ENCODE data around the gene SH3PXD2A. TPM values are rescaled to one million over a fixed set of nuclear protein-coding genes. Genes with fewer than 3 reads are reported as not detected.
A peak's percentile ranks its signal among the peaks of the same experiment; 100 is the strongest.

The SH3PXD2A gene
- total and polyA plus RNA-seq, 2 of the 4 experiments (the other 2 are of a cell fraction), result 6.3 to 23.0 TPM

GRCh38 chr10:103666087-103666761 is 189.2 kb downstream of the SH3PXD2A start:
- BruUV-seq (replicated peaks), result no TSS peak
- no peaks in the 10 kb centered on the region for H3K9me3 ChIP-seq (ENCODE audit: control insufficient read depth, insufficient read depth, low read length)
- H4K8ac ChIP-seq (ENCODE audit: low read depth in 2 of 2, low read length in 2 of 2), result no peak overlapping the region
- H4K91ac ChIP-seq (ENCODE audit: insufficient read depth, low read depth, low read length), result no peak overlapping the region
- POLR2A ChIA-PET (ENCODE audit: unreplicated experiment), result no interaction called here
- ATAC-seq (ENCODE audit: low read depth) (no peak), DNase-seq (peak; percentile 31)
- no peak overlapping the region for H2BK20ac ChIP-seq (ENCODE audit: low read depth, low read length)
- CTCF ChIA-PET, result interaction anchor here (0.5 to 1.4 kb wide), 5 partner anchors 9 to 134 kb away, joined by 3 to 4 read pairs (median 3); no protein-coding TSS in a partner anchor
- no peak overlapping the region for H2BK5ac ChIP-seq (ENCODE audit: low read depth, low read length, poor library complexity, severe bottlenecking)
- peaks cover 6% of the 10 kb centered on the region; the same call in 1 of the 2 replicates for H3K36me3 ChIP-seq (ENCODE audit: control insufficient read depth, insufficient read depth, low read length)
- no peak overlapping the region for H3K27ac ChIP-seq (ENCODE audit: insufficient read depth, low read length)
- H3K56ac ChIP-seq (ENCODE audit: extremely low read depth, insufficient read depth, low read length), result no peak overlapping the region
- 0 out of 2 replicates have a peak overlapping the region, but pooled peaks have one; percentile 52 for H3K14ac ChIP-seq (replicated peaks; ENCODE audit: low read depth, low read length)
- H4K5ac ChIP-seq (ENCODE audit: low read depth, low read length), result no peak overlapping the region
- no peak overlapping the region for H3K4me3 ChIP-seq (ENCODE audit: insufficient read depth, low read depth, low read length)
- H3K4me1 ChIP-seq (ENCODE audit: control insufficient read depth, insufficient read depth, low read length), result peaks cover 25% of the 10 kb centered on the region
- in situ Hi-C loops (cut with MboI; ENCODE audit: low sequenced_read_pairs) (no loop called here), dilution Hi-C loops (cut with HindIII; ENCODE audit: low sequenced_read_pairs, unreplicated experiment) (no loop called here), intact Hi-C loops (cut with micrococcal nuclease) (no loop called here)
- H2AK5ac ChIP-seq (ENCODE audit: low read depth, low read length), result no peak overlapping the region
- peaks cover 25% of the 10 kb centered on the region for H3K9me1 ChIP-seq (ENCODE audit: insufficient read depth, low read length)
- no peak overlapping the region for H3K18ac ChIP-seq (ENCODE audit: low read depth, low read length)
- H3K9ac ChIP-seq (ENCODE audit: low read depth, low read length), result no peak overlapping the region
- H3K4ac ChIP-seq (ENCODE audit: low read depth, low read length), result no peak overlapping the region
- peaks cover 20 to 78% of the 10 kb centered on the region in 2 experiments for H3K79me1 ChIP-seq (ENCODE audit: low read depth in 1 of 2, low read length in 2 of 2)
- H2BK15ac ChIP-seq (ENCODE audit: low read depth, low read length), result no peak overlapping the region
- H2AK9ac ChIP-seq (replicated peaks; ENCODE audit: low read depth, low read length, poor library complexity), result no peak overlapping the region
- TF ChIP-seq CTCF (conservative IDR thresholded peaks at IDR 0.05; ENCODE audit: low read depth, low read length), result peak; percentile 45
- no peak for TF ChIP-seq FOS (IDR thresholded peaks at IDR 0.05; ENCODE audit: low read depth, low read length)
- TF ChIP-seq RAD21 (IDR thresholded peaks at IDR 0.05; ENCODE audit: low read length), result 0 out of 2 replicates have a peak, but pooled peaks have one; percentile 7
- H4K20me1 ChIP-seq (ENCODE audit: insufficient read depth, low read length), result no peaks in the 10 kb centered on the region
- 95% methylated on average over 8 of the region's 9 CpGs; no CpG with 5 or more reads in 1 of the 2 experiments for WGBS, 2 experiments (ENCODE audit: extremely low coverage in 2 of 2, insufficient read length in 1 of 2)
- peak overlapping the region; percentile 9; the same call in 1 of the 2 replicates for H2BK120ac ChIP-seq (ENCODE audit: low read depth, low read length)
- no peak overlapping the region for H3K4me2 ChIP-seq (ENCODE audit: low read depth, low read length)
- no peaks in the 10 kb centered on the region for H3K27me3 ChIP-seq (ENCODE audit: control insufficient read depth, insufficient read depth, low read length)
- no peak overlapping the region for H3K23ac ChIP-seq (ENCODE audit: low read depth, low read length)
- H2AFZ ChIP-seq (replicated peaks; ENCODE audit: low read length, poor library complexity), result no peak overlapping the region
